ENCODE results near the gene EXO1. TPM values are rescaled to one million over a fixed set of nuclear protein-coding genes. Genes with fewer than 3 reads are reported as not detected.

The EXO1 gene
- total RNA-seq, result 1.0 and 13.2 TPM in 2 replicates

GRCh38 chr1:241847796-241848685, at the start of gene EXO1:
EXO1 (plus strand) TSS chr1:241848204; CDS start chr1:241850426, 2,222 bp downstream.

Other genes starting within 250 kb of the EXO1 start
- gene CHML, start 207.8 kb upstream of the EXO1 start, total RNA-seq, result 9.9 and 11.9 TPM in 2 replicates
- 51.7 and 89.8 TPM in 2 replicates for gene OPN3, start 207.8 kb upstream of the EXO1 start, total RNA-seq
- not detected in 2 replicates for gene WDR64, start 195.9 kb upstream of the EXO1 start, total RNA-seq
- gene BECN2, start 109.6 kb downstream of the EXO1 start, total RNA-seq, result not detected in 2 replicates
- 0.63 TPM in 1 of 2 replicates, not detected in the other for gene MAP1LC3C, start 150.9 kb downstream of the EXO1 start, total RNA-seq